A549 (cell line): ENCODE results near the gene MARK3.

Experiments
- BCL3 ChIP-seq: fragments of >200 bp; sonication (Bioruptor Twin); formaldehyde crosslinking; IDR thresholded peaks from 3 replicates; pipeline ENCODE4 v1.6.1; 2016
- CTCF ChIP-seq: fragments of >200 bp; sonication (Bioruptor Twin); formaldehyde crosslinking; IDR thresholded peaks from 3 replicates; pipeline ENCODE4 v1.5.1; 2016
- EP300 ChIP-seq, 2 experiments: fragments of >200 bp; sonication (Bioruptor Twin); formaldehyde crosslinking; IDR thresholded peaks; 2 replicates in 1 of 2; 3 replicates in 1 of 2; pipeline ENCODE4 v1.6.1; 2016 to 2017
- FOSB ChIP-seq: fragments of 250-450 bp; sonication (Bioruptor Pico); IDR thresholded peaks from 2 replicates; pipeline ENCODE4 v1.5.0; 2020; ENCODE audit warnings: mild to moderate bottlenecking, moderate library complexity
- KDM1A ChIP-seq: fragments of 200-600 bp; sonication (generic); IDR thresholded peaks from 2 replicates; pipeline ENCODE4 v1.6.1; 2016; ENCODE audit warnings: low read depth, mild to moderate bottlenecking
- KDM5A ChIP-seq: fragments of 200-600 bp; sonication (generic); IDR thresholded peaks from 2 replicates; pipeline ENCODE4 v1.6.1; 2016; ENCODE audit warnings: antibody characterized with exemption, mild to moderate bottlenecking
- MYC ChIP-seq: IDR thresholded peaks from 2 replicates; pipeline ENCODE4 v1.6.1; 2012; ENCODE audit warnings: mild to moderate bottlenecking, inconsistent platforms, low read length, improper control_type of control experiment, borderline replicate concordance
- PBX3 ChIP-seq: IDR thresholded peaks from 2 replicates; pipeline ENCODE4 v1.6.1; 2012
- POLR2A ChIP-seq: IDR thresholded peaks from 2 replicates; pipeline ENCODE4 v1.6.1; 2012; ENCODE audit warnings: mild to moderate bottlenecking, low read length
- POLR2AphosphoS2 ChIP-seq: conservative IDR thresholded peaks from 2 replicates; pipeline ENCODE4 v1.6.1; 2012; ENCODE audit warnings: low read length, improper control_type of control experiment, inconsistent platforms
- RAD21 ChIP-seq, 2 experiments: fragments of >200 bp in 1 of 2; sonication (Bioruptor Twin) in 1 of 2; formaldehyde crosslinking in 1 of 2; IDR thresholded peaks in 1 of 2; conservative IDR thresholded peaks in 1 of 2; 2 replicates in 1 of 2; 3 replicates in 1 of 2; pipeline ENCODE4 v1.6.1; 2012 to 2018; ENCODE audit warnings: inconsistent platforms in 1 of 2
- RCOR1 ChIP-seq: fragments of 150-350 bp; IDR thresholded peaks from 2 replicates; pipeline ENCODE4 v1.6.1; 2014; ENCODE audit warnings: antibody characterized with exemption, low read length, low read depth
- REST ChIP-seq: fragments of 200-600 bp; sonication (generic); IDR thresholded peaks from 2 replicates; pipeline ENCODE4 v1.6.1; 2016; ENCODE audit warnings: antibody characterized with exemption, mild to moderate bottlenecking, moderate library complexity
- RFX5 ChIP-seq: fragments of 450-650 bp; IDR thresholded peaks from 2 replicates; pipeline ENCODE4 v1.7.1; 2014; ENCODE audit warnings: antibody characterized with exemption, mild to moderate bottlenecking, moderate library complexity

- TF ChIP-seq KDM1A = no peak
- TF ChIP-seq EP300 (IDR thresholded peaks at IDR 0.05) = no peak
- TF ChIP-seq CTCF = peak; percentile 23; the same call in 1 of the 3 replicates
- TF ChIP-seq POLR2A = peak; percentile 87
- peak; percentile 74; the same call in 1 of the 3 replicates for TF ChIP-seq BCL3
- TF ChIP-seq RFX5 = peak; percentile 97
- TF ChIP-seq MYC = no peak; the same call in 1 of the 2 replicates
- TF ChIP-seq REST = no peak
- TF ChIP-seq RCOR1 = no peak
- no peak for TF ChIP-seq RAD21 (conservative IDR thresholded peaks at IDR 0.05 in 1 of 2, IDR thresholded peaks at IDR 0.05 in 1 of 2)
- no peak for TF ChIP-seq PBX3
- TF ChIP-seq FOSB (CRISPR knock-in tag) = no peak
- no peak for TF ChIP-seq POLR2AphosphoS2
- TF ChIP-seq KDM5A = 0 out of 2 replicates have a peak, but pooled peaks have one; percentile 43
Observed at GRCh38 chr14:103385152-103385928, at the start of gene MARK3.
